ENCODE measurements around the gene UNC13A. TPM values are rescaled to one million over a fixed set of nuclear protein-coding genes. Genes with fewer than 3 reads are reported as not detected.
"Not testable (repeated sequence)": the region's sequence is repeated elsewhere in the genome, so short reads cannot be mapped to it uniquely, and the experiment has no call there.

Gene UNC13A
- total RNA-seq, 1 donor from 2014 or later = not detected

GRCh38 chr19:17598953-17599352, 89.2 kb downstream of the UNC13A start:
- no peak overlapping the region for H3K27ac Mint-ChIP-seq
- no peaks in the 10 kb centered on the region for H3K4me1 Mint-ChIP-seq (ENCODE audit: low read depth)
- H3K9me3 Mint-ChIP-seq = no peaks in the 10 kb centered on the region
- H3K27me3 Mint-ChIP-seq (ENCODE audit: insufficient read depth) = peaks cover 26% of the 10 kb centered on the region
- H3K36me3 Mint-ChIP-seq (ENCODE audit: low read depth) = no peaks in the 10 kb centered on the region
- H3K4me3 Mint-ChIP-seq = no peak overlapping the region
- intact Hi-C loops (cut with micrococcal nuclease) = no loop called here
- DNase-seq (ENCODE audit: low spot score) = no peak

DNA sequence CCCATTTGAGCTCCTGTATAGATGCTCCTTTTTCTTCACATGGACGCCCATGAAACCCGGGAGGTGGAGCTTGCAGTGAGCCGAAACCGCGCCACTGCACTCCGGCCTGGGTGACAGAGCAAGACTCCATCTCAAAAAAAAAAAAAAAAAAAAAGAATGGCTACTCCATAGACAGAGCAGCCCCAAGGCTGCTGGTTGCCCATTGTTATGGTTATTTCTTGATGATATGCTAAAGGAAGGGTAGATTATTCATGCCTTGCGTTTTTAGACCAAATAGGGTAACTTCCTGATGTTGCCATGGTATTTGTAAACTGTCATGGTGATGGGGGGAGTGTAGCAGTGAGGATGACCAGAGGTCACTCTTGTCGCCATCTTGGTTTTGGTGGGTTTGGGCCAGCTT, 90.1 kb downstream of the UNC13A start:
- H3K4me1 Mint-ChIP-seq (ENCODE audit: low read depth); DNase-seq (ENCODE audit: low spot score); H3K27ac Mint-ChIP-seq; H3K4me3 Mint-ChIP-seq; H3K36me3 Mint-ChIP-seq (ENCODE audit: low read depth); H3K9me3 Mint-ChIP-seq; intact Hi-C loops (cut with micrococcal nuclease): not testable (repeated sequence)
- peaks cover 17% of the 10 kb centered on the region for H3K27me3 Mint-ChIP-seq (ENCODE audit: insufficient read depth)

DNA sequence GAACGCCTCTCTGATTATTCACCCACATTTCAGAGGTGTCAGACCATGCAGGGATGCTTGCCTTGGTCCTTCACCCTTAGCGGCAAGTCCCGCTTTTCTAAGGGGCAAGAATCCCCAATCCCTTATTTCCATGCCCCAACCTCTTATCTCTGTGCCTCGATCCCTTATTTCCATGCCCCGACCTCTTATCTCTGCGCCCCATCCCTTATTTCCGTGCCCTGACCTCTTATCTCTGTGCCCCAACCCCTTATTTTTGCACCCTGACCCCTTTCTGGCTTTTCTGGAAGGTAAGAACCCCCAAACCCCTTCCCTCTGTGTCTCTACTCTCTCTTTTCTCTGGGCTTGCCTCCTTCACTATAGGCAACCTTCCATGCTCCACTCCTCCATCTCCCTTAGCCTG, 93.9 kb downstream of the UNC13A start:
- H3K4me1 Mint-ChIP-seq (ENCODE audit: low read depth); DNase-seq (ENCODE audit: low spot score); H3K36me3 Mint-ChIP-seq (ENCODE audit: low read depth); H3K27me3 Mint-ChIP-seq (ENCODE audit: insufficient read depth); H3K4me3 Mint-ChIP-seq; H3K9me3 Mint-ChIP-seq; intact Hi-C loops (cut with micrococcal nuclease); H3K27ac Mint-ChIP-seq: not testable (repeated sequence)

GRCh38 chr19:17590866-17591265, 97.3 kb downstream of the UNC13A start:
- Mint-ChIP-seq H3K36me3 (ENCODE audit: low read depth) (no peaks in the 10 kb centered on the region), H3K4me3 (no peak overlapping the region), H3K27ac (no peak overlapping the region), H3K4me1 (ENCODE audit: low read depth) (no peaks in the 10 kb centered on the region), H3K9me3 (no peaks in the 10 kb centered on the region), H3K27me3 (ENCODE audit: insufficient read depth) (peaks cover 8% of the 10 kb centered on the region)
- DNase-seq (ENCODE audit: low spot score) = no peak
- intact Hi-C loops (cut with micrococcal nuclease) = no loop called here

DNA sequence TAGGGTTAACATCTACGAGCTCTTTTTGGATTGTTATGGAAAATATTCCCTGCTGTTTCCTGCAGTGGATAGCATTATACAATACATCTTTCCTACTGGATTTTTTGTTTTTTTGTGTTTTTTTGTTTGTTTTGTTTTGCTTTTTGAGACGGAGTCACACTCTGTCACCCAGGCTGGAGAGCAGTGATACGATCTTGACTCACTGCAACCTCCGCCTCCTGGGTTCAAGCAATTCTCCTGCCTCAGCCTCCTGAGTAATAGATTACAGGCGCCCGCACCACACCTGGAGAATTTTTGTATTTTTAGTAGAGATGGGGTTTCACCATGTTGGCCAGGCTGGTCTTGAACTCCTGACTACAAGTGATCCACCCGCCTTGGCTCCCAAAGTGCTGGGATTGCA, 102.8 kb downstream of the UNC13A start:
- H3K27me3 Mint-ChIP-seq (ENCODE audit: insufficient read depth); H3K4me1 Mint-ChIP-seq (ENCODE audit: low read depth); H3K27ac Mint-ChIP-seq; H3K4me3 Mint-ChIP-seq; DNase-seq (ENCODE audit: low spot score); intact Hi-C loops (cut with micrococcal nuclease); H3K9me3 Mint-ChIP-seq: not testable (repeated sequence)
- peaks cover 13% of the 10 kb centered on the region for H3K36me3 Mint-ChIP-seq (ENCODE audit: low read depth)

GRCh38 chr19:17584132-17584531, 104.0 kb downstream of the UNC13A start:
- H3K4me1 Mint-ChIP-seq (ENCODE audit: low read depth) = peaks cover 8% of the 10 kb centered on the region
- H3K9me3 Mint-ChIP-seq = no peaks in the 10 kb centered on the region
- peaks cover 23% of the 10 kb centered on the region for H3K36me3 Mint-ChIP-seq (ENCODE audit: low read depth)
- H3K4me3 Mint-ChIP-seq = no peak overlapping the region
- H3K27ac Mint-ChIP-seq = no peak overlapping the region
- intact Hi-C loops (cut with micrococcal nuclease) = no loop called here
- H3K27me3 Mint-ChIP-seq (ENCODE audit: insufficient read depth) = peaks cover 4% of the 10 kb centered on the region
- DNase-seq (ENCODE audit: low spot score) = no peak

DNA sequence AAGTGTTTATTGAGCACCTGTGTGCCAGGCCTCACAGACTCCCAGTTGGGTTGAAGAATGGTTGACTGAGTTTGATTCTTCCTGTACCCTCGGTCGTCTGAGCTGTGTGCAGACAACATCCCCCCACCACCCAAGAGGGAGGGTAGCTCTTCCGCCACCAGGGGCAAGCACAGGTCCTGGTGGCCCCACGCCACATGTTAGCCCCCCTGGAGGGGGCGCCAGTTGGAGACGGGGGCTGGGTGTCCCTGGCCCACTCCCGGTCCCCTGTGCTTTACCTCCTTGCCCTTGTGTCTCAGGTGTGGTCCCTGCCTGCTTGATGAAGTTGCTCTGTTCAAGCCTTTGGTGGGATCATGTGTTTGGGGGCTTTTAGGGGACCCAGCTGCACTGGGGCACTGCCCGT, 105.5 kb downstream of the UNC13A start:
- no peaks in the 10 kb centered on the region for H3K9me3 Mint-ChIP-seq
- H3K27me3 Mint-ChIP-seq (ENCODE audit: insufficient read depth) = peaks cover 1% of the 10 kb centered on the region
- no peak overlapping the region for H3K4me3 Mint-ChIP-seq
- H3K27ac Mint-ChIP-seq = no peak overlapping the region
- DNase-seq (ENCODE audit: low spot score) = no peak
- intact Hi-C loops (cut with micrococcal nuclease) = no loop called here
- peaks cover 8% of the 10 kb centered on the region for H3K4me1 Mint-ChIP-seq (ENCODE audit: low read depth)
- peaks cover 29% of the 10 kb centered on the region for H3K36me3 Mint-ChIP-seq (ENCODE audit: low read depth)

DNA sequence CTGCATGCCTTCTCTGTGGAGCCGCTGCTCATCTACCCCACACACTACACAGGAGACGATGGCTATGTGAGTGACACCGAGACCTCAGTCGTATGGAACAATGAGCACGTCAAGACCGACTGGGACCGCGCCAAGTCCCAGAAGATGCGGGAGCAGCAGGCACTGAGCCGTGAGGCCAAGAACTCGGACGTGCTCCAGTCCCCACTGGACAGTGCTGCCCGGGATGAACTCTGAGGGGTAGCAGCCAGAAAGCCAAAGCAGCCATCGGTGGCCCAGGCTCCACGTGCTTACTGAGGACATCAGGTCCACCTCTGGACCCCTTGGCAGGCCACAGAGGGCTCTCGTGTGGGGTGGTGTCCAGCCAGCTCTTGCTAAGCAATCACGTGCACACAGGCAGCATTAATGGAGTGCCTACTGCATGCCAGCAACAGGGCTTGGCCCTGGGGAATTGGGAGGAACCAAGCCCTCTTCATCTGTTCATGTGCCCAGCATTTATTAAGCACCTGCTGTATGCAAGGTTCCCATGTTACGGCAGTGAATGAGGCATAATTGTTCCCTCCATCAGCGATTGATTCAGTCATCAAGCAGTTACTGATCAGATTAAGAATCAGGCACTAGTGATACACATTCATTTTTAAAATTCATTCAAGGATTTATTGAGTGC, 106.8 kb downstream of the UNC13A start:
- Mint-ChIP-seq H3K27me3 (ENCODE audit: insufficient read depth) (no peaks in the 10 kb centered on the region), H3K27ac (no peak overlapping the region), H3K4me3 (no peak overlapping the region), H3K9me3 (no peaks in the 10 kb centered on the region), H3K4me1 (ENCODE audit: low read depth) (peaks cover 8% of the 10 kb centered on the region), H3K36me3 (ENCODE audit: low read depth) (peaks cover 31% of the 10 kb centered on the region)
- no peak for DNase-seq (ENCODE audit: low spot score)
- intact Hi-C loops (cut with micrococcal nuclease) = no loop called here

GRCh38 chr19:17580470-17581144, 107.5 kb downstream of the UNC13A start:
- DNase-seq (ENCODE audit: low spot score) = no peak
- no peaks in the 10 kb centered on the region for H3K27me3 Mint-ChIP-seq (ENCODE audit: insufficient read depth)
- peaks cover 37% of the 10 kb centered on the region for H3K36me3 Mint-ChIP-seq (ENCODE audit: low read depth)
- intact Hi-C loops (cut with micrococcal nuclease) = no loop called here
- H3K4me3 Mint-ChIP-seq = no peak overlapping the region
- H3K27ac Mint-ChIP-seq = no peak overlapping the region
- H3K4me1 Mint-ChIP-seq (ENCODE audit: low read depth) = peaks cover 8% of the 10 kb centered on the region
- H3K9me3 Mint-ChIP-seq = no peaks in the 10 kb centered on the region

DNA sequence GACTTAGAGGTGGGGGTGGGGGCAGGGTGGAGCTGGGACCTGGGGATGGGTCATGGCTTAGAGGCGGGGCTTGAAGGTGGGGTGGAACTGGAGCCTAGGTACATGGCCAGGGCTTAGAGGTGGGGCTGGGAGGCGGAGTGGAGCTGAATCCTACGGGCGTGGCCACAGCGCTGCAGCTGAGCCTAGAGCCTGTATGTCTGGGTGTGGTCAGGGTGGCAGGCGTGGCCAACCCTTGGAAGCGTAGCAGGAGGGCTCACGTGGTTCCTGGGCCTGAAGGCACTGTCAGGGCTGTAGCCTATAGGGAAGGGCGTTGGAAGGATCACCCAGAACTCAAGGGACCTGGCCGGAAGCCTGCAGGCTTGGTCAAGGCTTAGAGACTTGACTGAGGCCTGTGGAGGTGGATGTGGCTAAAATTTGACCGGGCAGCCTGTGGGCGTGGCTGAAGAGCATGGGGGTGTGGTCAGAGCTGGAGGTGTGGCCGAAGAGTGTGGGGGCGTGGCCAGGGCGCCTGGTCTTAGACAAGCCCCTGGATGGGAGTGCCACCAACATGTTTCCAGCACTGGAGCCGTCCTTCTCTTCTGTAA, 108.4 kb downstream of the UNC13A start:
- Mint-ChIP-seq H3K4me1 (ENCODE audit: low read depth) (peaks cover 8% of the 10 kb centered on the region), H3K27ac (no peak overlapping the region), H3K9me3 (no peaks in the 10 kb centered on the region), H3K36me3 (ENCODE audit: low read depth) (peaks cover 37% of the 10 kb centered on the region), H3K4me3 (no peak overlapping the region), H3K27me3 (ENCODE audit: insufficient read depth) (no peaks in the 10 kb centered on the region)
- no peak for DNase-seq (ENCODE audit: low spot score)
- intact Hi-C loops (cut with micrococcal nuclease) = no loop called here

GRCh38 chr19:17577457-17578097, 110.6 kb downstream of the UNC13A start:
- no peak overlapping the region for H3K27ac Mint-ChIP-seq
- peaks cover 8% of the 10 kb centered on the region for H3K4me1 Mint-ChIP-seq (ENCODE audit: low read depth)
- no peak for DNase-seq (ENCODE audit: low spot score)
- H3K27me3 Mint-ChIP-seq (ENCODE audit: insufficient read depth) = no peaks in the 10 kb centered on the region
- no peak overlapping the region for H3K4me3 Mint-ChIP-seq
- H3K36me3 Mint-ChIP-seq (ENCODE audit: low read depth) = peaks cover 42% of the 10 kb centered on the region
- H3K9me3 Mint-ChIP-seq = no peaks in the 10 kb centered on the region
- intact Hi-C loops (cut with micrococcal nuclease) = no loop called here

GRCh38 chr19:17576758-17577456, 111.2 kb downstream of the UNC13A start:
- intact Hi-C loops (cut with micrococcal nuclease) = no loop called here
- Mint-ChIP-seq H3K4me3 (no peak overlapping the region), H3K27ac (no peak overlapping the region), H3K9me3 (no peaks in the 10 kb centered on the region), H3K27me3 (ENCODE audit: insufficient read depth) (no peaks in the 10 kb centered on the region), H3K4me1 (ENCODE audit: low read depth) (peaks cover 8% of the 10 kb centered on the region), H3K36me3 (ENCODE audit: low read depth) (peaks cover 41% of the 10 kb centered on the region)
- DNase-seq (ENCODE audit: low spot score) = no peak

All from activated T-helper 1 cell treated with anti-CD3 and anti-CD28 coated beads, Interleukin-12 subunit alpha, Interleukin-12 subunit beta, Interleukin-2, Interleukin-4 antibody, amounts not matched to agents 30 ng/mL and 10 ng/mL and 1 ng/mL, durations not matched to agents 14 hours and 24 hours and 36 hours (primary cell).